A549 treated with Hydrocortisone at 1 μM for 4 hours (cell line): ENCODE results near the gene FAM181A. TPM values are rescaled to one million over a fixed set of nuclear protein-coding genes. Genes with fewer than 3 reads are reported as not detected.

Experiments used
- total RNA-seq: library from RNA; stranded (reverse); fragments of 200-300 nt; extraction: Qiagen RNA extraction; gene quantifications from 5 replicates; pipeline ENCODE4 v1.2.3, GENCODE V29; 2022

The FAM181A gene
- total RNA-seq = not detected in 5 replicates

GRCh38 chr14:93926873-93927799 is at the start of gene FAM181A:
FAM181A (plus strand) TSS chr14:93927344; CDS start chr14:93928286, 942 bp downstream.

DNA sequence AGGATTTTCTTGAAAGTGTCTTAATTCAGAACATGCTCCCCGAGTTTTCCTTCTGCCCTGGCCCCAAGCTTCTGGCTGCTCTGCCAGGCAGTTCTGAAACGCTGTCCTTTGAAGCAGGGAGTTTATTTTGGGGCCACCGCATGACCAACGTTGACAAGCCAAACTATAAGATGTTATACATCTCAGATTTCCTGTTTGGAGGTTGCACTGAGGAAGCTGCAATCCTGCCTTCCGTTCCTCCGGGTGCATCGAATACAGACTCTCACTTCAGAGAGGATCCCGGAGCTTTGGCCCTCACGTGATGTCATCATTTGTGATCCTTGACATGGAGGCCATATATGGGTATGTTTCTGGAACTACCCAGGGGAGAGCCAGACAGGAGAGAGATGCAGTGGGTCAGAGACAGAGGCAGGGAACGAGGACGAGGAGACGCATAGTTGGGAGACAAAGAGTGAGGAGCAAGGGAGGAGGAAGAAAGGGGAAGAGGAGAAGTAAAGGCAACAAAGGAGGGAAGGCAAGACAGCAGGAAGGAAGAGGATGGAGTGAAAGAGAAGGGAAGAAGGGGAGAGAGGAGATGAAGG is 49.4 kb downstream of the FAM181A start, which contains the start of gene ASB2:
Gene ASB2, minus strand, starts transcription at position 94 of the 581 bp plus-strand sequence. CDS start 12,031 bp downstream, outside the sequence.

Other genes with a start within 250 kb of the FAM181A start
- 0.32 to 0.59 TPM (median 0.43 TPM) in 5 replicates for gene PRIMA1, start 138.9 kb upstream of the FAM181A start, total RNA-seq
- gene ASB2, start 49.2 kb downstream of the FAM181A start, total RNA-seq = 0.28 to 0.91 TPM (median 0.59 TPM) in 5 replicates
- gene CCDC197, start 70.0 kb downstream of the FAM181A start, total RNA-seq = not detected in 5 replicates
- gene OTUB2, start 99.0 kb downstream of the FAM181A start, total RNA-seq = 2.7 to 3.9 TPM (median 3.0 TPM) in 5 replicates
- gene DDX24, start 153.9 kb downstream of the FAM181A start, total RNA-seq = 169 to 176 TPM (median 173 TPM) in 5 replicates
- 18.8 to 21.4 TPM (median 19.4 TPM) in 5 replicates for gene IFI27L1, start 154.0 kb downstream of the FAM181A start, total RNA-seq
- gene IFI27, start 183.4 kb downstream of the FAM181A start, total RNA-seq = 0.40 to 1.6 TPM (median 1.3 TPM) in 5 replicates
- 48.8 to 58.4 TPM (median 51.5 TPM) in 5 replicates for gene IFI27L2, start 202.3 kb downstream of the FAM181A start, total RNA-seq
- gene PPP4R4, start 247.0 kb downstream of the FAM181A start, total RNA-seq = 0.29 to 0.59 TPM (median 0.30 TPM) in 5 replicates